ENCODE results near the gene CEP350. TPM values are rescaled to one million over a fixed set of nuclear protein-coding genes. Genes with fewer than 3 reads are reported as not detected.

Gene CEP350
- total and polyA plus RNA-seq, 10 of the 15 experiments (the other 5 are each of a cell fraction or from before 2014, with no cell fraction given) = 5.2 to 46.0 (median 23.1) TPM

DNA sequence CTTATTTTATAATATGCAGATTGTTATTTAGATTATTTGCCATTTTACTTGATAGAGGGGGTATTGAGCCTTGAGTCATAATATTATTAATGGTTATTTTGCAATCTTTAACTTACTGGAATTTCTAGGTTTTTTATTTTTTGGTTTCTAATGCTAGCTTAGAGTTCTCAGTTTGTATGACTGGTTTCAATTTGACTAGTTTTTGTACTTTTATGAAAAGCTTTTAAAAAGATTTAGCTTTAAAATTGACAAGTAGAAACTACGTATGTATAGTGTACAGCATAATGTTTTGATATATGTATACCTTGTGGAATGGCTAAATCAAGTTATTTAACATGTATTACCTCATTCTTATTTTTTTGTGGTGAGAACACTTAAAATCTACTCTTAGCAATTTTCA, 41.5 kb downstream of the CEP350 start (continued):
- no peak for TF ChIP-seq TAF1 (IDR thresholded peaks at IDR 0.05; ENCODE audit: borderline replicate concordance, low read depth, low read length)
- TF ChIP-seq CREM (IDR thresholded peaks at IDR 0.05; ENCODE audit: low read depth) = 0 out of 2 replicates have a peak, but pooled peaks have one; percentile 27

DNA sequence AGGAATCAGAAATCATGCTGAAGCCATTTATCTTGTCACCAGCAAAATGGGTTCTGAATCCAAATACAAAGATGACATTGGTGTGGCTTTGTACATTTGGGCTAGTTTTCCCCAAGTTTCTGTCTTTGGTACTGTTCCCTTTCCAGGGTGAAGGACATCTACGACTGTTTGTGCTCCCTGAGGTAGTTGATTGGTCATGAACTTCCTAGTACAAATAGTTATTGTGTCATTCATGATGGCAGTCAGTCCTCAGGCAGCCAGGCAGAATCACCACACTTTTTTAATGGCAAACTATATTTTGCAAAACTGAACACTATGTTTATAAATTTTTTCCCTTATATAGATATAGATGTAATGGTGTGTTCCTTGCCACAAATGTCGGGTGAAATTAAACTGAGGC, 46.0 kb downstream of the CEP350 start:
- DNase-seq (ENCODE audit: low read depth, low spot score) (no peak), FAIRE-seq (no peak), ATAC-seq (no peak)
- peaks cover 0 to 7% of the 10 kb centered on the region in 2 experiments; a peak in 2 of 4 replicates for H3K36me3 ChIP-seq (ENCODE audit: control insufficient read depth in 2 of 2, insufficient read depth in 2 of 2, low read length in 1 of 2)
- ChIA-PET RAD21 (ENCODE audit: unreplicated experiment) (no interaction called here), CTCF (no interaction called here), SMC1A (ENCODE audit: uncharacterized antibody, unreplicated experiment) (no interaction called here), POLR2A (no interaction called here)
- H3K27ac ChIP-seq (ENCODE audit: control insufficient read depth, insufficient read depth) = no peak overlapping the region
- no peak overlapping the region for H3K9ac ChIP-seq (ENCODE audit: control insufficient read depth, insufficient read depth, low read length)
- no peaks in the 10 kb centered on the region for H4K20me1 ChIP-seq (ENCODE audit: control insufficient read depth, insufficient read depth)
- TF ChIP-seq SP1 (IDR thresholded peaks at IDR 0.05; ENCODE audit: low read depth, low read length) (no peak), POLR2AphosphoS2 (IDR thresholded peaks at IDR 0.05; ENCODE audit: low read depth, low read length) (no peak), HDGF (IDR thresholded peaks at IDR 0.05) (no peak), BRCA1 (IDR thresholded peaks at IDR 0.05; ENCODE audit: low read depth, low read length) (no peak), EZH2 (IDR thresholded peaks at IDR 0.05; ENCODE audit: borderline replicate concordance, control insufficient read depth, low read depth, low read length) (no peak), ZSCAN29 (IDR thresholded peaks at IDR 0.05) (no peak), GABPA (IDR thresholded peaks at IDR 0.05; ENCODE audit: low read depth) (no peak), CHD4 (IDR thresholded peaks at IDR 0.05) (no peak)
- TF ChIP-seq, protein P1, sequence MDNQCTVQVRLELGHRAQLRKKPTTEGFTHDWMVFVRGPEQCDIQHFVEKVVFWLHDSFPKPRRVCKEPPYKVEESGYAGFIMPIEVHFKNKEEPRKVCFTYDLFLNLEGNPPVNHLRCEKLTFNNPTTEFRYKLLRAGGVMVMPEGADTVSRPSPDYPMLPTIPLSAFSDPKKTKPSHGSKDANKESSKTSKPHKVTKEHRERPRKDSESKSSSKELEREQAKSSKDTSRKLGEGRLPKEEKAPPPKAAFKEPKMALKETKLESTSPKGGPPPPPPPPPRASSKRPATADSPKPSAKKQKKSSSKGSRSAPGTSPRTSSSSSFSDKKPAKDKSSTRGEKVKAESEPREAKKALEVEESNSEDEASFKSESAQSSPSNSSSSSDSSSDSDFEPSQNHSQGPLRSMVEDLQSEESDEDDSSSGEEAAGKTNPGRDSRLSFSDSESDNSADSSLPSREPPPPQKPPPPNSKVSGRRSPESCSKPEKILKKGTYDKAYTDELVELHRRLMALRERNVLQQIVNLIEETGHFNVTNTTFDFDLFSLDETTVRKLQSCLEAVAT (IDR thresholded peaks at IDR 0.05) = no peak
- TF ChIP-seq, protein P2, sequence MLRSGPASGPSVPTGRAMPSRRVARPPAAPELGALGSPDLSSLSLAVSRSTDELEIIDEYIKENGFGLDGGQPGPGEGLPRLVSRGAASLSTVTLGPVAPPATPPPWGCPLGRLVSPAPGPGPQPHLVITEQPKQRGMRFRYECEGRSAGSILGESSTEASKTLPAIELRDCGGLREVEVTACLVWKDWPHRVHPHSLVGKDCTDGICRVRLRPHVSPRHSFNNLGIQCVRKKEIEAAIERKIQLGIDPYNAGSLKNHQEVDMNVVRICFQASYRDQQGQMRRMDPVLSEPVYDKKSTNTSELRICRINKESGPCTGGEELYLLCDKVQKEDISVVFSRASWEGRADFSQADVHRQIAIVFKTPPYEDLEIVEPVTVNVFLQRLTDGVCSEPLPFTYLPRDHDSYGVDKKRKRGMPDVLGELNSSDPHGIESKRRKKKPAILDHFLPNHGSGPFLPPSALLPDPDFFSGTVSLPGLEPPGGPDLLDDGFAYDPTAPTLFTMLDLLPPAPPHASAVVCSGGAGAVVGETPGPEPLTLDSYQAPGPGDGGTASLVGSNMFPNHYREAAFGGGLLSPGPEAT (IDR thresholded peaks at IDR 0.05; ENCODE audit: low read depth) = no peak
- H2AFZ ChIP-seq (ENCODE audit: control insufficient read depth, low read depth, low read length) = no peak overlapping the region
- no peaks in the 10 kb centered on the region; the same call in 2 of the 3 replicates for H3K9me3 ChIP-seq (replicated peaks; ENCODE audit: control insufficient read depth, insufficient read depth, low read length)
- intact Hi-C loops (cut with micrococcal nuclease; ENCODE audit: unreplicated experiment) = no loop called here
- BruUV-seq (replicated peaks) = no TSS peak
- no peak overlapping the region for H3K4me3 ChIP-seq
- no peaks in the 10 kb centered on the region for H3K27me3 ChIP-seq (replicated peaks in 1 of 2; ENCODE audit: control insufficient read depth in 2 of 2, insufficient read depth in 2 of 2, low read length in 1 of 2)
- peaks cover 6% of the 10 kb centered on the region for H3K79me2 ChIP-seq (ENCODE audit: control insufficient read depth, insufficient read depth, low read length)
- WGBS (ENCODE audit: insufficient coverage, insufficient replicate concordance, low lambda C conversion rate, missing lambda C conversion rate) = 98% methylated on average over 2 of the region's 2 CpGs
- in situ Hi-C loops (cut with MboI) = no loop called here
- peaks cover 28% of the 10 kb centered on the region for H3K4me1 ChIP-seq (ENCODE audit: control insufficient read depth, insufficient read depth, low read length)
- no peak overlapping the region for H3K4me2 ChIP-seq (ENCODE audit: control insufficient read depth, insufficient read depth)

Data from GM12878 (cell line).